HG03439 (cell line): ENCODE data around the gene LRBA.
"Not testable (repeated sequence)": the region's sequence is repeated elsewhere in the genome, so short reads cannot be mapped to it uniquely, and the experiment has no call there.

ENCODE experiments used
- ATAC-seq: cut with Tn5 transposase; IDR thresholded peaks from one replicate; pipeline ENCODE4 v1.9.1; 2021; ENCODE audit warnings: mild to moderate bottlenecking, moderate library complexity; ENCODE audit not compliant: unreplicated experiment

LRBA gene

GRCh38 chr4:150579551-150580234, 435.4 kb downstream of the LRBA start:
- no peak for ATAC-seq

- no peak for ATAC-seq
These were observed 436.2 kb downstream of the LRBA start for GRCh38 chr4:150578745-150579501.

- no peak for ATAC-seq
These were observed 437.3 kb downstream of the LRBA start for GRCh38 chr4:150577796-150578195.

GRCh38 chr4:150574678-150575077, 440.4 kb downstream of the LRBA start:
- ATAC-seq: no peak

- ATAC-seq: no peak
These were observed 441.6 kb downstream of the LRBA start for GRCh38 chr4:150573534-150573933.

- ATAC-seq: no peak
These were observed 442.2 kb downstream of the LRBA start for GRCh38 chr4:150572704-150573504.

- ATAC-seq: no peak
These were observed 444.2 kb downstream of the LRBA start for GRCh38 chr4:150570862-150571261.

GRCh38 chr4:150569998-150570535, 445.0 kb downstream of the LRBA start:
- no peak for ATAC-seq

- no peak for ATAC-seq
These were observed 445.6 kb downstream of the LRBA start for GRCh38 chr4:150569384-150569987.

- no peak for ATAC-seq
These were observed 448.0 kb downstream of the LRBA start for GRCh38 chr4:150567070-150567469.

- ATAC-seq: not testable (repeated sequence)
These were observed 450.1 kb downstream of the LRBA start for GRCh38 chr4:150564967-150565366.

- ATAC-seq: no peak
These were observed 452.3 kb downstream of the LRBA start for GRCh38 chr4:150562751-150563150.

GRCh38 chr4:150562250-150562649, 452.8 kb downstream of the LRBA start:
- no peak for ATAC-seq

- no peak for ATAC-seq
These were observed 453.8 kb downstream of the LRBA start for GRCh38 chr4:150561143-150561737.

- not testable (repeated sequence) for ATAC-seq
These were observed 457.3 kb downstream of the LRBA start for GRCh38 chr4:150557811-150558210.

- ATAC-seq: no peak
These were observed 467.8 kb downstream of the LRBA start for GRCh38 chr4:150547154-150547838.

- no peak for ATAC-seq
These were observed 468.8 kb downstream of the LRBA start for GRCh38 chr4:150546286-150546685.

GRCh38 chr4:150543042-150543441, 472.0 kb downstream of the LRBA start:
- ATAC-seq: no peak

GRCh38 chr4:150541681-150542080, 473.4 kb downstream of the LRBA start:
- no peak for ATAC-seq

- ATAC-seq: no peak
These were observed 474.1 kb downstream of the LRBA start for GRCh38 chr4:150540959-150541360.
